ENCODE measurements around the gene PHC2.
"Not testable (repeated sequence)": the region's sequence is repeated elsewhere in the genome, so short reads cannot be mapped to it uniquely, and the experiment has no call there.

Gene PHC2

DNA sequence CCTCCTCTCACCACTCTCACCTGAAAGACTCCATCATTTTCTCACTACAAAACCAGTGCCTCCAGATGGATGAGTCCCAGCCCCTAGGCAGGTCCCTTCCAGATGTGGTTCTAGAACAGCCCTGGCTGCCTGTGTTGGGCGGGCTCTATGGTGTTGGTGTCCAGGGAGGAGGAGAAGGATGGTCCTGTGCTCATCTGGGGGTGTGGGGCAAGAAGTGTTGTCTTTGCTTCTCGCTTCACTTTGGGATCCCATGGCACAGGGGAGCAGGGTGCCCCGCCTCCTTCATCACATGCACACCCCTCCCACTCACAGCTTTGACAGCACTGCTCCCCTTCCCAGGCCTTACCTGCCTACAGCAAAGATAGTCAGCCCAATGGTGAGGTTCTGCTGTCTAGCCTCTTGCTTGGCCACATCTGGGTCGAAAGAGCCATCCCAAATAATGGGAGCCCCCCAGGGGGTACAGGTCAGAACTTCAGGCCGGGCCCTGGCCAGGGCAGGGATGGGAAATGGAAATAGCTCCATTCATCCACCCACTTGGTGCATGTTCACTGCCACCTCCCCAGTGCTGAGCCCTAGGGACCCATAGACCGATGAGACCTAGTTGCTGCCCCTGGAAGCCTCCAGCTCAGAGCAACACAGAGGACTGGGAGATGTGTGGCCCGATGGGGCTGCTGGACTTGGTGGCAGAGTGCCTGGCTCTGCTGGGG lies 119.0 kb downstream of the PHC2 start:
- DNase-seq (ENCODE audit: low read depth in 2 of 2): no peak

DNA sequence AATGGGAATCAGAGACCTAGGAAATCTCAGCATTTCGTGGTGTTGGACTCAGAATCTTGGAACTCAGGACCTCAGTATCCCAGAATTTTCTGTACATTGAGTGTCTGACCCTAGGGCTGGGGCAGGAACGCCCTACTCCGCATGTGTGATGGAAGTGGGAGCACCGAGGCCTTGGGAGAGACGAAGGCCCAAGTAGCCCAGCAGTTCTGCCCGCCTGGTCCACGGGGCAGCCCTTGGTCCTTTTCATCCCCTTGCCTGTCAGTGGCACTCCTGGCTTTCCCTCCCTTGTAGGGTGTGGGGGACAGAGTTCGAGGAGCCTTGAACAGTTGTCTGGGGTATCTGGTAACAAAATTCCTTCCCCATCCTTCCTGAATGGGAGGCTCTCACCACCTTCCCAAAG lies 120.2 kb downstream of the PHC2 start:
- no peak for DNase-seq (ENCODE audit: low read depth in 2 of 2)

DNA sequence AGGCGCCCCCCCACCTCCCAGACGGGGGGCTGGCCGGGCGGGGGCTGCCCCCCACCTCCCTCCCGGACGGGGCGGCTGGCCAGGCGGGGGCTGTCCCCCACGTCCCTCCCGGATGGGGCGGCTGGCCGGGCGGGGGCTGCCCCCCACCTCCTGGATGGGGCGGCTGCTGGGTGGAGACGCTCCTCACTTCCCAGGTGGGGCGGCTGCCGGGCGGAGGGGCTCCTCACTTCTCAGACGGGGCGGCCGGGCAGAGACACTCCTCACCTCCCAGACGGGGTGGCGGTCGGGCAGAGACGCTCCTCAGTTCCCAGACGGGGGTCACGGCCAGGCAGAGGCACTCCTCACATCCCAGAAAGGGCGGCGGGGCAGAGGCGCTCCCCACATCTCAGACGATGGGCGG lies 121.5 kb downstream of the PHC2 start:
- DNase-seq (ENCODE audit: low read depth in 2 of 2): not testable (repeated sequence)

DNA sequence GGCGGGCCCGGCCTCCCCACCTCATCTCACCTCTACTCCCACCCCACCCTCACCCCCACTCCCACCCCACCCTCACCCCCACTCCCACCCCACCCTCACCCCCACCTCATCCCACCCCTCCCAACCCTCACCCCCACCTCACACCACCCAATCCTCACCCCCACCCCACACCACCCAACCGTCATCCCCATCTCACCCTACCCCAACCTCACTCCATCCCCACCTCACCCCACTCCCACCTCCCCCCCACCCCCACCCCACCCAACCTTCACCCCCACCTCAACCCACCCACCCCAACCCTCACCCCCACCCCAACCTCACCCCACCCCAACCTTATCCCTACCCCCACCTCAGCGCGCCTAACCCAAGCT lies 123.4 kb downstream of the PHC2 start:
- DNase-seq (ENCODE audit: low read depth in 2 of 2): no peak

DNA sequence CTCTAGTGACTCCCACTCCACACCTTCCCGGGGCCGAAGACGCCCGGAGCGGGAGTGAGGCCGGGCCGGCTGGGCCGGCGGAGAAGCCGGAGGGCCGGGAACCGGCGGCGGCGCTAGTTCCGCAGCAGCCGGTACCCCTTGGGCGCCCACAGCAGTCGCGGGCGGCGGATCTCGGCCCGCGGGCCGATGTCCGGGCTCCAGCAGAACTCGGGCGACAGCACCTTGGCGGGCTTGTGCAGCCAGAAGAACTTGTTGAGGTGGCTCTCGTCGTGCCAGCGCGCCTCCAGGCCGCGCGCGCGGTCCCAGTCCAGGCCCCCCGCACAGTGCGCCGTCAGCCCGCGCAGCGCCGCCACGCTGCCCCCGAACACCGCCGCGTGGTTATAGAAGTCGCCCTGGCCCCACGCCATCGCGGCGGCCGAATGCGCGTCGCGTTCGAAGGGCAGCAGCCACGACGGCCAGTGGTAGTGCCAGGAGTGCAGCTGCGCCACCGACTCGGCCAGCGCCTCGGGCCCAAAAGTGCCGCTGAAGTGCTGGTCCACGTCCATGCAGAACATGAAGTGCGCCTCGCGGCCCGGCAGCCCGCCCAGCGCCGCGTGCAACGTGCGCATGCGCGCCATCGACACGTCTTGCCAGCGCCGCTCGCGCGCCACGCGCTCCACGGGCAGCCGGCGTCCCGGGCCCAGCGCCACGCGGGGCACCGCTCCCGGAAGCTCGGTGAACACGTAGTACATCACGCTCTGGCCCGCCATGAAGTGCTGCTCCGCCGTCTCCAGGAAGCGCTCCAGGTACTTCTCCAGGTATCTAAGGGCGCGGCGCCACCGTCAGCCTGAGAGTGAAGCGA lies 124.0 kb downstream of the PHC2 start:
- no peak for DNase-seq (ENCODE audit: low read depth in 2 of 2)

DNA sequence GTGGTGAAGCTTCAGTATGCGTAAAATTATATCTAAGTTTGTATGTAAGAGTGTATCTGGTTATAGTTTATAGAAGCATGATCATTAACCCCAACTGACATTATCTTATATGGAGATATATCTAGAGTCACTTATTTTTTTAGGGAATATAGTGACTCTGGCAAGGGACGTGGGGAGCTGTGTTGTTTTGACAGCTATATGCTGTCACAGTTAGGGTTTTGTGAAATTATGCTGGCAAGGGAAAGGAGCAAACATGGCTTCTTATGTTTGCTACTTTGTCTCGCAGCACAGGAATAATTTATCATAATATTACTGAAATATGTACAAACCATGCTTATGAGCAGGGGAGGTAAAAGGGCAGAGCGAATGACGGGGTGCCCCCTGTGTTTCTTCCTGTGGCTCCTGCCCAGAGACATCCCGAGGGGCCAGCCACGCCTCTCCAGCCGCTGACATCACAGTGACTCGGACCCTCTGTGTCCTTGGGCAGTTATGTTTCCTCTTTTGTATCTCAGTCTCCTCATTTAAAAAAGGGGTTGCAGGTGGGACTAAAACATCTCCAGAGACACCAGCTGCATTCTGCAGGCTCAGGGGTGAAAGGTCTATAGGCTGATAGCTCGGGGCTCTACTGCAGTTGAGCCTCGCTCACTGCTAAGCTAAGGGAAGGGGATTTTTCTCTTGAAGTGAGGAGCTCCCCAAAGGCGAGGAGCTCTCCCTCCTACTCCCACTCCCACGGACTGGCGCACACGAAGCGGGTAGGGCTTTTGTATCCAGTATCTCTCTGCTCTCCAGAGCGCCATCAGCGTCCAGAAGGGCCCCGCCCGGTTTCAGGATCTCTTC lies 124.9 kb downstream of the PHC2 start:
- DNase-seq (ENCODE audit: low read depth in 2 of 2): no peak

DNA sequence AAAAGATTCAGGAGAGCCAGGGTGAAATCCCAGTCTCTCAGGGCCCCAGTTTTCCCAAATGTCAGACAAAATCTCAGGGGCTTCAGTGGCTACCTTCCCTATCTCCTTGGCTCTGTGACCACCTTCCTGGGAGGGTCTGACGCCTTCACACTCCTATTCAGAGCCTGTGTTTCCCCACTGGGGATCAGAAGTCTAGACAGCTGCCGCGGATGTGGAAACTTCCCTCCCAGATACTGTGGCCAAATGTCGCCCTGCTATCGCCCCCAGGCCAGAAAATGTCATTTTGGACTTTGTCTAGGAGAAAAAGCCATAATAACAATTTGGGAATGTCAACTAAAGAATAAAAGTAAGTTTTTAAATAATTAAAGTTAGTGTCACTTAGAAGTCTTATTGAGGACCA lies 125.9 kb downstream of the PHC2 start:
- DNase-seq (ENCODE audit: low read depth in 2 of 2): no peak

DNA sequence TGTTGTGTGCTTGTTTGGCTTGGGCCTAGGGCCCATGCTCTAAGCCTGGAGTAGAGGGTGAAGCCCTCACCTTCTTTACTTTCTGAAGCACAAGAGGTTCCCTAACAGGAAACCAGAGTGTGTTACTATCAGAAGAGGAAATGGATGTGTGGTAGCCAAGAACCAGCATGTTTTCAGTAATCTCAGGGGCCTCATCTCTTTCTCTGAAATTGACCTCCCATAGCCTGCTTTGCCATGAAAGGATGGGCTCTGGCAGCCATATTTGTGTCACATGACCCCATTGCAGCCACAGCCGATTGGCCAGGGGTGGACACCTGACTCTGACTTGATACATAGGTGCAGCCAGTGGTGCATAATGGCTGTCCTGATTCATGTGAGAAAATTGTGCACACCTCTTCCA lies 128.6 kb downstream of the PHC2 start:
- no peak for DNase-seq (ENCODE audit: low read depth in 2 of 2)

DNA sequence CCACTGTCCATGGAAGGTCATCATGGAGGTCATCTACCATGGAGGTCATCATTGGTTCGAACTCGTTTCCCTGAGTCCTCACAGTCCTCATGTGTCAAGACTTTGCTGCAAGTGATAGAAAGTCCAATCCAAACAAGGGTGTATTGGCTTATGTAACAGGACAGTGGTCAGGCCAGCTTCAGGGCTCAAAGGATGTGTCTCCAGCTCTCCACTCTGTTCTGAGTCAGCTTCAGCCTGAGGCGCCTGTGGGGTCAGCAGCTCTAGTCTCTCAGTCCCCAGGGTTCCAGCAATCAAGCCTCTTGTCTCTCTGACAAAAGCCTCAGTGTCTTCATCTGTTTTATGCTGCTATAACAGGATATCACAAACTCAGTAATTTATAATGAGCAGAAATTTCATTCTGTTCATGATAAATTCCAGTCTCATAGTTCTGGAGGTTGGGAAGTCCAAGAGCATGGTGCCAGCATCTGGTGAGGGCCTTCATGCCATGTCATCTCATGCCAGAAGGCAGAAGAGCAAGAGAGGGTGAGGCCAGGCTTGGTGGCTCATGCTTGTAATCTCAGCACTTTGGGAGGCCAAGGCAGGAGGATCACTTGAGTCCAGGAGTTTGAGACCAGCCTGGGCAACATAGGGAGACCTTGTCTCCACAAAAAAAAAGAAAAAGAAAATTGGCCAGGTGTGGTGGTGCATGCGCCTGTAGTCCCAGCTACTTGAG lies 129.5 kb downstream of the PHC2 start:
- no peak for DNase-seq (ENCODE audit: low read depth in 2 of 2)

DNA sequence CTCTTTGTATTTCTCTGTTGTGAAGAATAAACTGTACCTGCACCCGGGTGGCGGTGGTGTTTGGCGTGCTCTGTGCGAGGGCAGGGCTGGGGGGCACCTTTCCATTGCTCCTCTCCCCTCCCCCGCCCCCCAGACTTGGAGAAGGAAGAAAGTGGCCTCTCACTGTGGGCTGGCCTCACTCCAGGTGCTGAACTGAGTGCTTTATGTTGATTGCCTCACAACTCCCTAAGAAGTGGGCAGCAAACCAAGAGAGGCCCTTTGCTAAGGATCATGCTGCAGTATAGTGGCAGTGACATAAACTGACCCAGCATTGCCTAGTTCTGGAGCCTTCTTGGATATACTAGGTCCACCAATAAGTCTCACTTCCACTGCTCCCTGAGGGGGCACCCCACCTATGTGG lies 130.2 kb downstream of the PHC2 start:
- DNase-seq (ENCODE audit: low read depth in 2 of 2): no peak

DNA sequence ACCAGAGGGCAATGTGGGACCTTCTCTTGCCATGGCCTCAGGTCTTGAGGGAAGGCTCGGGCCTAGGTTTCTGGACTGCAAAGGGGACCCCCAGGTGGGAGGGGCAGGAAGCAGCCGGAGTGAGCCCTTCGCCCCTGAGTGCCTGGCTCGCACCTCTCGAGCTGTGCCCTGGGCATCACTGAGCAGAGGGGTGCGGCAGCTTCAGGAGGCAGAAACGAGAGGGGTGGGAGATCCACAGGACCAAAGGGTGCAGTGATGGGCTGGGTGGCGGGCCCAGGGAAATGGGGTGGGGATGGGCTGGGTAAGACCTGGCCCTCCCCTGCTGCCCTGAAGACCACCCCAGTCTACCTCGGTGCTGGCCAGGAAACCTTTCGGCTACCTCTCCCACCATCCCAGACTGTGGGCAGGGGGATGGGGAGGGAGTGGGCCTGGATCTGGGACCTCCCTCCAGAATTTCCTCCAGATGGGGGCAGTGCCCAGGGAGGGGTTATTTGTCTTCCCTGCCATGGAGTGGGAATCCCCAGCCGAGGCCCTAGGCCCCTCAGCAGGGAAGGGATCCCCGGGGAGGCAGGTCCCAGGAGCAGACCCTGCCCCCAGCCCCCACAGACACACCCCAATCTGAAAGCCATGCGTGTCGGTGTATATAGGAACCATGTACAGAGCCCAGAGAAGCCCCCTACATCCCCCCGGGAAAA lies 131.3 kb downstream of the PHC2 start:
- DNase-seq (ENCODE audit: low read depth in 2 of 2): no peak

DNA sequence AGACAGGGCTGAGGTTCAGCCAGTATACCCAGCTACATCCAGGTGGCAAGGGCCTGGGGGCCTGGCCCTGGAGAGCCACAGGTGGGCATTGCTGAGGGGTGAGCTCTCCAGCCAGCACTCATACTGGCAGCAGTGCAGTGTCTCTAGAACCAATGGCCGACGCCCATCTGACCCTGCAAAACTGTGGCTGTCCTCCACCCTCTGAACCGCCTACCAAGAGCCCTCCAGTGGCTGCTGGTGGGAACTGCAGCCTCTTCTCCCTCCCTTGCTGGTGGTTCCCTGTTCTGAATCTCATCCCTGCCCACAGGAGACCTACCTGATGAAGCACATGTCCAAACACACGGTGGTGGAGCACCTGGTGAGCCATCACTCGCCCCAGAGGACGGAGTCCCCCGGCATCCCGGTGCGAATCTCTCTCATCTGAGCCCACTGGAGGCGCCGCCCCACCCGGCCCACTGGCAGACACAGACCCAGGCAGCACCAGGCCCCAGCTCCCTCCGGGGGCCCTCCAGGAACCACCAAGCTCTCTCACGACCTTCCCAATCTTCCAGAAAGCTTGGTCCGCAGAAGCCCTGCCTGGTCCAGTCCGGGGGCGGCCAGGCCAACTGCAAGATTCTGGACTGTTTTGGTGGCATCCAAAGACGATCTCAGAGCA lies 132.1 kb downstream of the PHC2 start:
- DNase-seq (ENCODE audit: low read depth in 2 of 2): peak; percentile 43 to 52

DNA sequence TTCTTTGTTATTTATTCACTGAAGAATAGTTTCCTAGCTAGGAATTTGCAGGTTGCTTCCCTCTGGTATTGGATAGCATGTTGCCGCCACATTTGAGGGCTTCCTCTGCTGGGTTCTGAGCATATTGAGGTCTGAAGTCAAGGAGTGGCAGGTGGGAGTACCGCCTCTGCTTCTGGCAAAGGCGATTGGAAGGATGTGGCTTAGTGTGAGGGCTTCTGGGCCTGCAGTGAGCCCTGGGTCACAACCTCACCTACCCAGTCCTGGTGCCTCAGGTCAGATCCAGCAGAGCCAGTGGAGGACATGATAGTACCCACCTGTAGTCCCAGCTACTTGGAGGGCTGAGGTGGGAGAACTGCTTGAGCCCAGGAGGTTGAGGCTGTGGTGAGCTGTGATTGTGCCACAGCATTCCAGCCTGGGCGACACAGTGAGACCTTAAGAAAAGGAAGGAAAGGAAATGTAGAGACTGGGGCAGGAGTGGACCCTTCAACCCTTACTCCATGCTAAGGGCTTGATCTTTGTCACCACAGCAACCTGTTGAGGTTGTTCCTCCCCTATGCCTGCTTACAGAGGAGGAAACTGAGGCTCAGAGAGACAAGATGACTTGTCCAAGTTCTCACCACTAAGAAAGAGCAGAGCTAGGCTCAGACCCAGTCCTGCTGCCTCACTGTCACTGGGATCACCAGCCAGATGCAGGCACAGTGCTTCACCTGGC lies 132.8 kb downstream of the PHC2 start:
- DNase-seq (ENCODE audit: low read depth in 2 of 2): no peak

DNA sequence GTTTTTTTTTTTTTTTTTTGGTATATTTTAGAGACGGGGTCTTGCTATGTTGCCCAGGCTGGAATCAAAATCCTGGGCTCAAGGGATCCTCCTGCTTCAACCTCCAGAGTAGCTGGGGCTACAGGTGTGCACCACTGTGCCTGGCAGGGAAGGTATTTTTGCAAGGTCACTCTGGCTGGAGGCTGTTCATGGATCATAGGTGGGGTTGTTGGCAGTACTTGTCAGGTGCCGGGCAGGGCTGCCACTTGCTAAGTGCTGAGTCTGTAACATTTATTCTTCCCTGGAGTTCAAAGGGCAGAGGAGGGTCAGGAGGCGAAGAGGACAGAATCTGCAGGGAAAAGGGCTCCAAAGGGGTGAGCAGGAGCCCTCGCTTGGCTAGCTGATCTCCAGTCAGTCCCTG lies 134.1 kb downstream of the PHC2 start:
- DNase-seq (ENCODE audit: low read depth in 2 of 2): no peak

DNA sequence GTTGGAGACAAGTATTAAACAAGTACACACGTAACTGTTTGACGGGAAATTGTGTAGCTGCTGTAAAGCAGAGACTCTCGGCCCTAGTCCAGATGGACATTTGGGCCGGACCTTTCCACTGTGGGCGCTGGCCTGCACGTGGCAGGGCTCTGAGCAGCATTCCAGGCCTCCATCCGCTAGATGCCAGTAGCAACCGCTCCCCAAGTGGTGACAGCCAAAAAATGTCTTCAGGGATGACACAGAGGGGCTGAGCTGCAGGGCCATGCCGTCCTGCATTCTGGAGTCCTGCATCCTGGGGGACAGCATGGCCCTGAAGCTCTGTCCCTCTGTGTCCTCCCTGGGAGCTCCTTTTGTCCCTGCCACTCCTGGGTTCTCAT lies 134.8 kb downstream of the PHC2 start:
- DNase-seq (ENCODE audit: low read depth in 2 of 2): no peak

DNA sequence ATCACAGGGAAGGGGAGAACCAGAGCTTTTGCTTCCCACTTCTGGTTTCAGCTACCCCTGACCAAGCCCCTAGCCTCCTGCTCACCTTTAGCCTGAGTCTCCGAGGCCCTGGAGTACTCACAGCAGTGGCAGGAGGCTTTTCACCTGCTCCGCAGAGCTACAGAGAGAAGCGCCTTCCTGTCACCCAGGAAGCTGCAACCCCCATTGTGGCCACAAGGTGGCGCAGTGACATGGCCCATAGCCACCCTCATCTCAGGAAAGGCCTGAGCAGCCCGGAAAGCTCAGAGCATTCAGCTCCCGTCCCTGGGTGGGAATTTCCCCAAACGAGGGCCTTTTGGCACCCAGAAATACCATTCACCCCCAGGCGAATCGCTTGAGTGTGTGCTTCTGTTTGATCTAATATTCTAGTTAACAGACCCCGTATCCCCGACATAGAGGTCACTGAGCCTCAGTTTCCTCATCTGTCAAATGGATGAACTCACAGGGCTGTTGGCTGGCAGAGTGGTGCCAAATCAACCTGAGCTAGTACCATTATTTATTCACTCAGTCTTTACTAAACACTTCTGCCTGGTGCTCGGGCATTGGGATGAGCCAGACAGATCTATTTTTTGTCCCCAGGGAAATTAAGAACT lies 135.3 kb downstream of the PHC2 start:
- DNase-seq (ENCODE audit: low read depth in 2 of 2): peak; percentile 85 to 90

DNA sequence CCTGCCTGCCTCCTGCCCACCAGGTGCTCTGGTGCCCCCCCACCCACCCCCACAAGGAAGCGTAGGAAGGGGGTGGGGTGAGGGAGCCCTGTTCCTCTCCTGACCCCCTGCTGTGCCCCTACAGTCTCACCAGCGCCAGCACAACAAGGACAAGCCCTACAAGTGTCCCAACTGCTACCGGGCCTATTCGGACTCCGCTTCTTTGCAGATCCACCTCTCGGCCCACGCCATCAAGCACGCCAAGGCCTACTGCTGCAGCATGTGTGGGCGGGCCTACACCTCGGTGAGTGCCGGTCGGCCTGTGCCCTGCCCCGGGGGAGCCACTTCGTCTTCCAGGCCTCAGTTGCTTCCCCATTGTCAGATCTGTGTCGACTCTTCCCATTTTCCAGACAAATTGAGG lies 135.9 kb downstream of the PHC2 start:
- no peak for DNase-seq (ENCODE audit: low read depth in 2 of 2)

DNA sequence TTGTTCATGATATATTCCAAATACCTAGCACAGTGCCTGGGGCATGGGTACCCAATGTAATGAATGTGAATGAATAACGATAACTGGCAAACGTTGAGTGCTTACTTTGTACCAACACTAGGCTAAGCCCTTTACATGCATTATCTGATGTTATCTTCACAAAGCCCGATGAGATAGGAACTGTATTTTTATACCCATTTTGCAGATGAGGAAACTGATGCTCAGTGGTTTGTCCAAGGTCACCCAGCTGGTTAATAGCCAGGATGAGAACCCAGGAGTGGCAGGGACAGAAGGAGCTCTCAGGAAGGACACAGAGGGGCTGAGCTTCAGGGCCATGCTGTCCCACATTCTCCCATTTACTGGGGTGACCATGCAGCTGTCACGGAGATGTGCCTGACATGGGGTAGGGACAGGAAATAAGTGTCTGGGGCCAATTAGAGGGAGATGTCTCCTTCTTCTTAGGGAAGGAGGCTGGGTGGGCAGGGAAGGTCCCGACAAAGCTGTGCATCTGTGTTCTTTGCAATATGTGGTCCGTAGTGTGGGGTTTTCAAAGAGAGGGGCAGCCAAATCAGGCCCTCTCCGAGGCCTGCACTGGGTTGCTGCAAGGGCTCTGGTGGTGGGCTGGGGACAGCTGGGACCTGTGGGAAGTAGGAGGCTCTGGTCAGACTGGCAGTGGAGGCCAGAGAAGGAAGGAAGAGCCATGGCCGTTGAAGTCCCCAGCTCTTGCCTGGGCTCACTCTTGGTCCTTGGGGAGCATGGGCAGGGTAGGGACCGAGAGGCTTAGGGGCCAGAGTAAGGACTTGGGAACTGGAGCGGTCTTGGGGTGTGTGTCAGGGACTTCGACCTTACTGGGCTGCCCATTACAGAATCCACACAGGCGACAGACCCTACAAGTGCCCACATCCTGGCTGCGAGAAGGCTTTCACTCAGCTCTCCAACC lies 136.6 kb downstream of the PHC2 start:
- DNase-seq (ENCODE audit: low read depth in 2 of 2): no peak

All from stimulated activated CD4-positive, alpha-beta T cell treated with anti-CD3 and anti-CD28 coated beads, Interleukin-1b, Interleukin-23, amount 100 ng/mL, for 4 hours (primary cell).